GM15510 (cell line): Measurements from ENCODE around the gene CEBPG.

Experiments used
- POLR2A ChIP-seq: IDR thresholded peaks from 3 replicates; pipeline ENCODE4 v1.6.1; 2011; ENCODE audit warnings: borderline replicate concordance; ENCODE audit not compliant: insufficient read length; ENCODE audit errors: extremely low read depth

Gene CEBPG

GRCh38 chr19:33345163-33345562, 28.3 kb upstream of the CEBPG start:
- TF ChIP-seq POLR2A = no peak

- TF ChIP-seq POLR2A = no peak
These were observed 26.8 kb upstream of the CEBPG start for GRCh38 chr19:33346665-33347064.

DNA sequence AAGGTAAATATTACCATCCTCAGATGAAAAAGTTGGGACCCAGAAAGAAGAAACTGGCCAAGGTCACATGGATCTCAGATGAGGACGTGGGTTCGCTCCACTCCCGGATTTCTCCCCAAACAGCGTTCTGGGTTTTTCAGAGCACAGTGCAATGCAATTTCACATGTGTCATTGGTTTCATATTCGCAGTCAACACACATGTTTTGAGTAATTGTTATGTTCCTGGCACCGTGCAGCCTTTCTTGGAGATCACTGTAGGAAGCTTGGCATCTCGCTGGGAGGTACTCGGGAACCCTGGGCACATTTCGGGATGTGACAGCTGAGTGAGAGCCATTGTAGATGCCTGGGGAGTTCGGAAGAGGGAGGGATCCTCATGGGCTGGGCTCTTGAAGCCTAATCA, 26.2 kb upstream of the CEBPG start:
- no peak for TF ChIP-seq POLR2A

GRCh38 chr19:33348301-33349010, 25.1 kb upstream of the CEBPG start:
- TF ChIP-seq POLR2A = no peak

DNA sequence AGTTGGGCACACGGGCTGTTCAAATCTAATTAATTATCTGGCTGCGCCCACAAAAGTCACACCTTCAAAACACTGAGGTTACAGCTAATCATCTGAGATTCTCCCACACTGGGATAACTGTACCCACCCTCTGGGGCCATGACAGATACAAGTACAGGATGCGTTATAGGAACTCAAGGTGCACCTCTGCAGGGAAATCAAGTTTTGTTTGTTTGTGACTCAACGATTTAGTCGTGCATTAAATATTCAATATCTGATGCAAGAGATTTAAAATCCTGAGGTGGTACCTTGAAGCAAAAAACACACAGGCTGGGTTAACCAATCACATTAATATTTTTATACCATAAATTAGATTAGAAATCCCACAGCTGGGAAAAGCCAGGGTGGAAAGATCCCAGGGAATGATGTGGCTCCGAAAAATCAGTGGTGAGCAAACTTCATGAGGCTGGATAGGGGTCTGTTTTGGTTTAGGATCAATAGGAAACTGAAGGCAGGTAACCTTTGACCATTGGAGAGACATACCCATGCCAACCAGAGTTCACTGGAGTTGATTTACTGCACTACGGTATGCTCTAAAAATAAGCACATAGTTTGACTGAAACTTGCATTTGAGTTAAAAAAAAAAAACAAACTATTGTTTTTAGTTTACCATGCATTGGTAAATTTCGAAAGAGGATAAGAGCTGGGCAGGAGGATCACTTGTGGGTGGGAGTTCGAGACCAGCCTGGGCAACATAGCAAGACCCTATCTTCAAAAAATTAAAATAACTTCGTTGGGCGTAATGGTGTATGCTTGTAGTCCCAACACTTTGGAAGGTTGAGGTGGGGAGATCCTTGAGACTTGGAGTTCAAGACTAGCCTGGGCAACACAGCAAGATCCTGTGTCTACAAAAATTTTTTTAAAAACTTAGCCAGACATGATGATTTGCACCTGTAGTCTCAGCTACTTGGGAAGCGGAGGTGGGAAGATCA, 23.9 kb upstream of the CEBPG start:
- no peak for TF ChIP-seq POLR2A

- no peak for TF ChIP-seq POLR2A
These were observed 22.8 kb upstream of the CEBPG start for GRCh38 chr19:33350538-33351309.

- no peak for TF ChIP-seq POLR2A
These were observed 18.0 kb upstream of the CEBPG start for GRCh38 chr19:33355535-33355934.

GRCh38 chr19:33357556-33357955, 16.0 kb upstream of the CEBPG start:
- no peak for TF ChIP-seq POLR2A

- no peak for TF ChIP-seq POLR2A
These were observed 15.1 kb upstream of the CEBPG start for GRCh38 chr19:33358408-33358807.

- TF ChIP-seq POLR2A = no peak
These were observed 13.9 kb upstream of the CEBPG start for GRCh38 chr19:33359581-33359980.

GRCh38 chr19:33362508-33363228, 10.8 kb upstream of the CEBPG start:
- TF ChIP-seq POLR2A = no peak

- no peak for TF ChIP-seq POLR2A
These were observed 10.0 kb upstream of the CEBPG start for GRCh38 chr19:33363476-33363875.

- TF ChIP-seq POLR2A = no peak
These were observed 7.8 kb upstream of the CEBPG start for GRCh38 chr19:33365691-33366090.

DNA sequence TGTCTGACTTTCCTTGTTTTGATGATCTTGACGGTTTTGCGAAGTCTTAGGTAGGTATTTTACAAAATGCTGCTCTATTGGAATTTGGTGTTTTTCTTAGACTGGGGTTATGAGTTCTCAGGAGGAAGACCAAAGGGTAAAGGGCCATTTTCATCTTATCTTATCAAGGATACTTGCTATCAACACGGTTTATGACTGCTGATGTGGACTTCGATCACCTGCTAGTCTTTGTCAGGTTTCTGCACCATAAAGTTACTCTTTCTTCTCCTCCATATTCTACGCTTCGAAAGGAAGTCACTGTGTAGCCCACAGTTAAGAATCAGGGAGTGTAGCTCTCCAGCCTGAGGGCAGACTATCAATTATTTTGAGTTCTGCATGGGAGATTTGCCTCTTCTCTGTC, 7.4 kb upstream of the CEBPG start:
- no peak for TF ChIP-seq POLR2A

GRCh38 chr19:33366897-33367296, 6.6 kb upstream of the CEBPG start:
- TF ChIP-seq POLR2A = no peak
